Natural killer cell (primary cell): Measurements from ENCODE around the gene CBFA2T3. TPM values are rescaled to one million over a fixed set of nuclear protein-coding genes. Genes with fewer than 3 reads are reported as not detected.

Experiments
- ATAC-seq, 3 donors: fragments of 150-1000 bp in 2 of 3; fragments of 200-7000 bp in 1 of 3; cut with Tn5 transposase; 1 replicate in 1 of 3; 2 replicates in 2 of 3; pipeline ENCODE4 v1.10.0; 2021; ENCODE audit warnings: mild to moderate bottlenecking in 2 of 3, moderate library complexity in 2 of 3
- DNase-seq, 2 donors: peaks; one replicate each; pipeline versions ENCODE4 v3.0.0 to v3.0.0-alpha.2; 2013 to 2021; ENCODE audit warnings: mixed read lengths in 1 of 2
- H3K27ac ChIP-seq: one replicate; pipeline ENCODE4 v1.5.1; 2013; ENCODE audit warnings: mild to moderate bottlenecking, low read length
- H3K27me3 ChIP-seq: one replicate; pipeline ENCODE4 v1.6.1; 2013; ENCODE audit warnings: low read length; ENCODE audit not compliant: control insufficient read depth, insufficient read depth
- H3K36me3 ChIP-seq: one replicate; pipeline ENCODE4 v1.6.1; 2013; ENCODE audit warnings: low read length; ENCODE audit not compliant: control insufficient read depth, insufficient read depth
- H3K4me1 ChIP-seq: one replicate; pipeline ENCODE4 v1.6.1; 2013; ENCODE audit warnings: low read length; ENCODE audit not compliant: control insufficient read depth, insufficient read depth
- H3K4me3 ChIP-seq: one replicate; pipeline ENCODE4 v1.5.1; 2013; ENCODE audit warnings: low read length
- H3K9me3 ChIP-seq: one replicate; pipeline ENCODE4 v1.6.1; 2013; ENCODE audit warnings: low read length; ENCODE audit not compliant: control insufficient read depth, insufficient read depth
- H3K27ac Mint-ChIP-seq, 2 donors: one replicate each; pipeline ENCODE4 v1.8.0; 2022; ENCODE audit warnings: mild to moderate bottlenecking in 2 of 2, mixed read lengths in 2 of 2, moderate library complexity in 1 of 2
- H3K27me3 Mint-ChIP-seq, 2 donors: one replicate each; pipeline ENCODE4 v1.8.0; 2022; ENCODE audit warnings: low read depth in 2 of 2, mixed read lengths in 2 of 2
- H3K36me3 Mint-ChIP-seq: one replicate; pipeline ENCODE4 v1.8.0; 2022; ENCODE audit warnings: mixed read lengths
- H3K4me1 Mint-ChIP-seq, 2 donors: one replicate each; pipeline ENCODE4 v1.8.0; 2022; ENCODE audit warnings: mixed read lengths in 2 of 2
- H3K4me3 Mint-ChIP-seq: one replicate; pipeline ENCODE4 v1.8.0; 2022; ENCODE audit warnings: mild to moderate bottlenecking, moderate library complexity, mixed read lengths
- H3K9me3 Mint-ChIP-seq, 2 donors: one replicate each; pipeline ENCODE4 v1.8.0; 2022; ENCODE audit warnings: mixed read lengths in 2 of 2
- CTCF ChIP-seq: fragments of 200-600 bp; IDR thresholded peaks from one replicate; pipeline ENCODE4 v1.8.0; 2022; ENCODE audit warnings: antibody characterized with exemption
- WGBS: methylation state at CpG from one replicate; pipeline ENCODE4 v1.1.7; 2013; ENCODE audit warnings: missing lambda C conversion rate; ENCODE audit not compliant: insufficient coverage; 5-methylcytosine and 5-hydroxymethylcytosine counted together
- intact Hi-C: fragments of 100-400 bp; cut with micrococcal nuclease; formaldehyde crosslinking; loops from one replicate; pipeline ENCODE4 v1.14.2; 2022
- total RNA-seq, 4 donors: library from RNA; stranded (reverse); fragments of 120-200 nt in 1 of 4; gene quantifications; one replicate each; pipeline versions ENCODE4 v1.2.3 to v1.2.4, GENCODE V29; 2013 to 2022

CBFA2T3 gene
- total RNA-seq, 3 donors from 2014 or later (not counting 1 experiment from before 2014, with no cell fraction given) = 2.5 to 7.8 (median 4.2) TPM

GRCh38 chr16:88881007-88881615 lies 95.9 kb downstream of the CBFA2T3 start:
- no peaks in the 10 kb centered on the region for H3K9me3 ChIP-seq
- Mint-ChIP-seq H3K4me1 (peaks cover 0 to 6% of the 10 kb centered on the region in 2 donors), H3K4me3 (no peak overlapping the region), H3K36me3 (no peaks in the 10 kb centered on the region), H3K27me3 (no peaks in the 10 kb centered on the region), H3K9me3 (no peaks in the 10 kb centered on the region), H3K27ac (no peak overlapping the region)
- no peak overlapping the region for H3K27ac ChIP-seq
- ATAC-seq (no peak), DNase-seq (no peak)
- TF ChIP-seq CTCF = no peak
- no peak overlapping the region for H3K4me3 ChIP-seq
- no peaks in the 10 kb centered on the region for H3K36me3 ChIP-seq
- peaks cover 5% of the 10 kb centered on the region for H3K4me1 ChIP-seq
- WGBS = 96% methylated on average over 46 of the region's 46 CpGs
- H3K27me3 ChIP-seq = no peaks in the 10 kb centered on the region
- intact Hi-C loops = no loop called here

GRCh38 chr16:88880226-88881006 lies 96.6 kb downstream of the CBFA2T3 start:
- H3K27ac Mint-ChIP-seq = no peak overlapping the region
- ATAC-seq (no peak), DNase-seq (no peak)
- 93% methylated on average over 36 of the region's 36 CpGs for WGBS
- no peaks in the 10 kb centered on the region for H3K27me3 Mint-ChIP-seq
- peaks cover 0 to 6% of the 10 kb centered on the region in 2 donors for H3K4me1 Mint-ChIP-seq
- H3K27ac ChIP-seq = no peak overlapping the region
- H3K4me3 ChIP-seq = no peak overlapping the region
- H3K4me1 ChIP-seq = peaks cover 5% of the 10 kb centered on the region
- no peaks in the 10 kb centered on the region for H3K27me3 ChIP-seq
- H3K9me3 ChIP-seq = no peaks in the 10 kb centered on the region
- no peaks in the 10 kb centered on the region for H3K36me3 Mint-ChIP-seq
- TF ChIP-seq CTCF = no peak
- intact Hi-C loops = no loop called here
- H3K9me3 Mint-ChIP-seq = no peaks in the 10 kb centered on the region
- no peak overlapping the region for H3K4me3 Mint-ChIP-seq
- no peaks in the 10 kb centered on the region for H3K36me3 ChIP-seq

- Histone ChIP-seq H3K27ac (no peak overlapping the region), H3K4me3 (no peak overlapping the region), H3K9me3 (no peaks in the 10 kb centered on the region), H3K4me1 (peaks cover 5% of the 10 kb centered on the region), H3K36me3 (no peaks in the 10 kb centered on the region), H3K27me3 (no peaks in the 10 kb centered on the region)
- Mint-ChIP-seq H3K9me3 (no peaks in the 10 kb centered on the region), H3K36me3 (no peaks in the 10 kb centered on the region), H3K27me3 (no peaks in the 10 kb centered on the region), H3K27ac (no peak overlapping the region), H3K4me3 (no peak overlapping the region), H3K4me1 (peaks cover 0 to 6% of the 10 kb centered on the region in 2 donors)
- intact Hi-C loops = no loop called here
- ATAC-seq (no peak), DNase-seq (no peak)
- TF ChIP-seq CTCF = no peak
- 94% methylated on average over 11 of the region's 11 CpGs for WGBS
Observed at GRCh38 chr16:88879788-88880055, 97.3 kb downstream of the CBFA2T3 start.
